Measurements from ENCODE around the gene ARHGDIA.

The ARHGDIA gene

DNA sequence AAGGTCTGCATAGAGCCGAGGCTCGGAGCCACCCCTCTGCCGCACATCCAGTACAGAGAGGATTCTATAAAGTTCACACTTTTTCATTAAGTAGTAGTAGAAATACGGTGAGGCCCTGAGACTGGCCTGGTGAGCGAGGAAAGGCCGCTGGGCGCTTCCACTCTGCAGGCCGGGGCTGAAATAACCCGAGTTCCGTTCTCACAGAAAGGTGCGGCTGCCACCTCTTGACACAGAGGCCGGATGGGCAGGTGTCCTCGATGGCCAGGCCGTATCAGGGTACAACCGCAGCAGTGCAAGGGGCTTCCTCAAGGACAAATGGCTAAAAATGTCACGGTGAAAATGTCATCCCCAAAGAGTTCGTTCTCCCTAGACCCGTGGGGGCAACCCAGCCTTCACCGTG, 40.8 kb upstream of the ARHGDIA start:
- peaks cover 3% of the 10 kb centered on the region; the same call in 1 of the 2 replicates for H3K4me1 ChIP-seq (ENCODE audit: insufficient read depth, low read length)
- H3K9ac ChIP-seq (ENCODE audit: low read depth, low read length), result no peak overlapping the region
- peaks cover 10% of the 10 kb centered on the region for H3K27me3 ChIP-seq (ENCODE audit: insufficient read depth, low read length)
- peak overlapping the region; percentile 41 for H3K4me3 ChIP-seq (ENCODE audit: low read length)
- WGBS, result 92% methylated on average over 19 of the region's 19 CpGs
- no peaks in the 10 kb centered on the region for H3K9me3 ChIP-seq (ENCODE audit: insufficient read depth, low read depth, low read length)
- peaks cover 36% of the 10 kb centered on the region for H3K36me3 ChIP-seq (ENCODE audit: insufficient read depth, low read length)
- peak overlapping the region; percentile 25; the same call in 1 of the 2 replicates for H3K27ac ChIP-seq (ENCODE audit: low read depth, low read length)

- 8% methylated on average over 69 of the region's 84 CpGs for WGBS
- no peaks in the 10 kb centered on the region for H3K4me1 ChIP-seq (ENCODE audit: insufficient read depth, low read length)
- H3K4me3 ChIP-seq (ENCODE audit: low read length), result peak within 1 kb of the TSS; percentile 85
- peaks cover 10% of the 10 kb centered on the region for H3K27me3 ChIP-seq (ENCODE audit: insufficient read depth, low read length)
- H3K36me3 ChIP-seq (ENCODE audit: insufficient read depth, low read length), result peaks cover 36% of the 10 kb centered on the region
- peak within 1 kb of the TSS; percentile 29; the same call in 1 of the 2 replicates for H3K27ac ChIP-seq (ENCODE audit: low read depth, low read length)
- H3K9ac ChIP-seq (ENCODE audit: low read depth, low read length), result peak within 1 kb of the TSS; percentile 73
- no peaks in the 10 kb centered on the region for H3K9me3 ChIP-seq (ENCODE audit: insufficient read depth, low read depth, low read length)
Observed at GRCh38 chr17:81911277-81911961, 40.3 kb upstream of the ARHGDIA start, which contains the start of gene PCYT2. Gene PCYT2, minus strand, starts transcription at chr17:81911399. Its CDS starts 44 bp downstream, at chr17:81911355.

GRCh38 chr17:81910840-81911276, 39.7 kb upstream of the ARHGDIA start:
- Histone ChIP-seq H3K4me1 (ENCODE audit: insufficient read depth, low read length) (no peaks in the 10 kb centered on the region), H3K36me3 (ENCODE audit: insufficient read depth, low read length) (peaks cover 33% of the 10 kb centered on the region), H3K9me3 (ENCODE audit: insufficient read depth, low read depth, low read length) (no peaks in the 10 kb centered on the region), H3K4me3 (ENCODE audit: low read length) (peak overlapping the region; percentile 85), H3K27ac (ENCODE audit: low read depth, low read length) (peak overlapping the region; percentile 29; the same call in 1 of the 2 replicates), H3K27me3 (ENCODE audit: insufficient read depth, low read length) (peaks cover 10% of the 10 kb centered on the region), H3K9ac (ENCODE audit: low read depth, low read length) (peak overlapping the region; percentile 73)
- under 1% methylated on average over 55 of the region's 55 CpGs for WGBS

DNA sequence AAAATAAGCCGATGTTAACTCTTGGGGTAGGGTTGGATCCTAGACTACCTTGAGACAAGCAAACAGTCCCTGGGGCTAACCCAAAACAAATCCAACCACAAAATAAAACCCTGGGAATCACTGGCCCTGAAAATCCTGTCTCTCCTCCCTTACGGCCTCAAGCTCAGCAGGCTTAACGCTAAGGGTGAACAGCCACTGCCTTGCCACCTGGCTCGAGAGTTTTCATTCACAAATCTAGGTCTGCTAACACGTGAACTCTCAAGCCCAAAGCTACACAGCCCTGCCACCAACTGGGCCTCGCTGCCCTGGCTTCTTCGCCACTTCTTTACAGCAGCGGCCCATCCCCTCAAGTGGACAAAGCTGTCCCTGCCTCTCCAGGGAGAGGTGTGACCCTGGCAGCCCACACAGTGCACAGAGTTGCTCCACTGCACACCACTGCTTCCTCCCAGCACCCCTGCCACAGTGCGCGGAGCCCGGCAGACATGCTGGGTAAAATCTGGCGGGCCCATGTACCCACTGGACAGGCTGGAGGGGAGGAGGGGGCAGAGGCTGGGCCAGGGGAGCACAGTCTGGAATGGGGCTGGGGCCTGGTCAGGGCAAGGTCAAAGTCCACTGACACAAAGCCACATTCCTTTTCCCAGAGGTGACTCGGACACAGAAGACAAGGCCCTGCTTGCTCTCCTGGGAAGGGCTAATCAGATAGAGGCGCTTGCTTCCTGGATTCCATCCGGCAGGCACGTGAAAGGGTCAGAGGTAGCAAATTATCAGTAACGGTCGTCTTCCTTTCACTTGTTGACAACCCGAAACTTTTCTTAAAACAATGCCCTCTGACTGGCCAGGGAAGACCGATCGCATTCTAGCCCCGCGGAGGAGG, 39.1 kb upstream of the ARHGDIA start:
- Histone ChIP-seq H3K27me3 (ENCODE audit: insufficient read depth, low read length) (peaks cover 10% of the 10 kb centered on the region), H3K27ac (ENCODE audit: low read depth, low read length) (peak overlapping the region; percentile 29; the same call in 1 of the 2 replicates), H3K9ac (ENCODE audit: low read depth, low read length) (peak overlapping the region; percentile 73), H3K36me3 (ENCODE audit: insufficient read depth, low read length) (peaks cover 28% of the 10 kb centered on the region), H3K4me3 (ENCODE audit: low read length) (peak overlapping the region; percentile 85), H3K4me1 (ENCODE audit: insufficient read depth, low read length) (no peaks in the 10 kb centered on the region), H3K9me3 (ENCODE audit: insufficient read depth, low read depth, low read length) (no peaks in the 10 kb centered on the region)
- 50% methylated on average over 23 of the region's 23 CpGs for WGBS

GRCh38 chr17:81909231-81909630, 38.1 kb upstream of the ARHGDIA start:
- 94% methylated on average over 12 of the region's 12 CpGs for WGBS
- no peaks in the 10 kb centered on the region for H3K4me1 ChIP-seq (ENCODE audit: insufficient read depth, low read length)
- H3K27ac ChIP-seq (ENCODE audit: low read depth, low read length), result no peak overlapping the region
- peaks cover 23% of the 10 kb centered on the region for H3K36me3 ChIP-seq (ENCODE audit: insufficient read depth, low read length)
- H3K27me3 ChIP-seq (ENCODE audit: insufficient read depth, low read length), result peaks cover 10% of the 10 kb centered on the region
- no peak overlapping the region for H3K4me3 ChIP-seq (ENCODE audit: low read length)
- H3K9me3 ChIP-seq (ENCODE audit: insufficient read depth, low read depth, low read length), result no peaks in the 10 kb centered on the region
- no peak overlapping the region for H3K9ac ChIP-seq (ENCODE audit: low read depth, low read length)

DNA sequence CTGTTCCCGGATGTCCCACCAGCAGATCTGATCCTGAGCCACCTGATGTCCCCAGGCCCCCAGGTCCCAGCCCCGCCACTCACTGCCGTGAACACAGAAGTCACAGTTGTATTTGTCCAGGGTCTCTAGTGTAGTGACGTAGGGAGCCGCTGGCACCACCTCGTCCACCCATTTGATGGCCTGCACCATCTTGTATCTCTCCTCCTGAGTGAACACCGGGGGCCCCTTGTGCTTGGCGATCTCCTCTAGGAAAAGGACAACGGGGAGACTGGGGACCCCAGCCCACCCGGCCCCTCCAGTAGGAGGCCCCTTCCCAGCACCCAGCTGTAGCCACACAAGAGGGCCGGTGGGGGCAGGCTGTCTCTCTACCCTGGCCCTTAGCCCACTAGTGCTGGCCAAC, 37.7 kb upstream of the ARHGDIA start:
- no peak overlapping the region for H3K4me3 ChIP-seq (ENCODE audit: low read length)
- H3K27ac ChIP-seq (ENCODE audit: low read depth, low read length), result no peak overlapping the region
- H3K27me3 ChIP-seq (ENCODE audit: insufficient read depth, low read length), result peaks cover 10% of the 10 kb centered on the region
- H3K9me3 ChIP-seq (ENCODE audit: insufficient read depth, low read depth, low read length), result no peaks in the 10 kb centered on the region
- WGBS, result 95% methylated on average over 11 of the region's 11 CpGs
- H3K4me1 ChIP-seq (ENCODE audit: insufficient read depth, low read length), result no peaks in the 10 kb centered on the region
- no peak overlapping the region for H3K9ac ChIP-seq (ENCODE audit: low read depth, low read length)
- peaks cover 19% of the 10 kb centered on the region for H3K36me3 ChIP-seq (ENCODE audit: insufficient read depth, low read length)

DNA sequence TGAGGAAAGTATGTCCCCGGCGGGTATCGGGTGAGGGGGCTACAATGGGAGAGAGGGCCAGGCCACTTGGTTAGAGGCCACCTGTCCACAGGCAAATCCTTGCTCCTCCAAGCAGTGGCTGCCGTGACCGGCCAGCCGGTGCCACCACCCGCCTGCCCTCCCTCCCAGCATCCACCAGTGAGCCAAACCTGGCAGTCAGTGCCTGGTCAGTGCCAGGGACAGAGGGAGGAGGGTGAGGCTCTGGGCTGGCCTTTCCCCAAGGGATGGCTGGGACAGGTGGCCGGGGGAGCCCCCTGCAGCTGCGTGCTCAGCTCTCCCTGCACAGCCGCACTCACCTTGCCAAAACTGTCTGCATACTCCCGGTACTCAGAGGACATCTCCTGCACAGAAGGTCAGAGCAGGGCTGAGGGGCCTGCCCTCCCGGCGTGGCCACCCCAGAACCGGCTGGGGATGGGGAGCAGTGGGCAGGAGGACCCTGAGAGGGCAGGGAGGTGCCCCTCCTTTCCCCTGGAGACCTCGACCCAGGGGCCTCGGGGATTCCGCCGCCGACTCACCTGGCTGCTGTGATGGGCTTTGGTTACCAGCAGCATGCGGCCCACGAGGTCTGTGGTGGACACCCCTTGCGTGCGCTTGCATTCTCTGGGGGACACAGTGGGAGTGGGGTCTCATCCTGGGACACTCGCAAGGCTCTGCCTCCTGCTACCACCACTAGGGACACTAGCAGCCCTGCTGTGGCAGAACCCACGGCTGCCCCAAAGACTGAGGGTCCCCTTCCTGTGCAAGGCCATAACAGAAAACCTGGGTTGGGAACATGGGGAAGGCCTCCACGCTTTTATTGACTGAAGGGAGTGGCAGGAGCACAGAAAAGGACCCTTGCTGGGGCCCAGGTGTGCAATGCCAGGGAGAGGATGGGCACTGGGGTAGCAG, 36.3 kb upstream of the ARHGDIA start:
- Histone ChIP-seq H3K9ac (ENCODE audit: low read depth, low read length) (no peak overlapping the region), H3K27me3 (ENCODE audit: insufficient read depth, low read length) (peaks cover 16% of the 10 kb centered on the region), H3K27ac (ENCODE audit: low read depth, low read length) (no peak overlapping the region), H3K36me3 (ENCODE audit: insufficient read depth, low read length) (0 out of 2 replicates have a peak, but pooled peaks cover 7% of the 10 kb centered on the region), H3K4me3 (ENCODE audit: low read length) (no peak overlapping the region), H3K4me1 (ENCODE audit: insufficient read depth, low read length) (no peaks in the 10 kb centered on the region), H3K9me3 (ENCODE audit: insufficient read depth, low read depth, low read length) (no peaks in the 10 kb centered on the region)
- 94% methylated on average over 26 of the region's 26 CpGs for WGBS

GRCh38 chr17:81906476-81907218, 35.5 kb upstream of the ARHGDIA start:
- Histone ChIP-seq H3K27me3 (ENCODE audit: insufficient read depth, low read length) (peaks cover 25% of the 10 kb centered on the region), H3K27ac (ENCODE audit: low read depth, low read length) (no peak overlapping the region), H3K36me3 (ENCODE audit: insufficient read depth, low read length) (0 out of 2 replicates have a peak, but pooled peaks cover 7% of the 10 kb centered on the region), H3K4me3 (ENCODE audit: low read length) (no peak overlapping the region), H3K9ac (ENCODE audit: low read depth, low read length) (no peak overlapping the region), H3K9me3 (ENCODE audit: insufficient read depth, low read depth, low read length) (no peaks in the 10 kb centered on the region), H3K4me1 (ENCODE audit: insufficient read depth, low read length) (no peaks in the 10 kb centered on the region)
- WGBS, result 91% methylated on average over 15 of the region's 15 CpGs

DNA sequence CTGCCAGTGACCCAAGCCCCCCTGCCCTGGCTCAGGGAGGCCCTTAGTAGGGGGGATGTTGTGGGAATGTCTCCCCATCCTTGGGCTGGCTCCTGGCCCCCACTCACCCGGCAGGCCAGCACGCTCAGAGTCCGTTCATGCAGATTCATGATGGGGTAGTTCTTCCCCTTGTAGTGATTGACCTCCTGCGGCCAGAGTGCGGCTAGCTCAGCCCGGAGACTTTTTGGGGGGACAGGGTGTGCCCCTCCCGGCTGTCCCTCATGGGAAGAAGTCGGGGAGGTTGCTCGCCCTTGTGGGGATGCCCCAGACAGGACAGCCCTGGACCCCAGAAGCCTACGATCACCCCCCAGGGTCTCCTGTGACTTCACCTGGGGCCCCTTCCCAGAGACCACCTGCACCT, 34.9 kb upstream of the ARHGDIA start:
- 0 out of 2 replicates have a peak, but pooled peaks cover 7% of the 10 kb centered on the region for H3K36me3 ChIP-seq (ENCODE audit: insufficient read depth, low read length)
- H3K9ac ChIP-seq (ENCODE audit: low read depth, low read length), result no peak overlapping the region
- H3K4me1 ChIP-seq (ENCODE audit: insufficient read depth, low read length), result no peaks in the 10 kb centered on the region
- no peaks in the 10 kb centered on the region for H3K9me3 ChIP-seq (ENCODE audit: insufficient read depth, low read depth, low read length)
- no peak overlapping the region for H3K4me3 ChIP-seq (ENCODE audit: low read length)
- H3K27ac ChIP-seq (ENCODE audit: low read depth, low read length), result no peak overlapping the region
- WGBS, result 97% methylated on average over 10 of the region's 10 CpGs
- peaks cover 31% of the 10 kb centered on the region for H3K27me3 ChIP-seq (ENCODE audit: insufficient read depth, low read length)

GRCh38 chr17:81905424-81905875, 34.3 kb upstream of the ARHGDIA start:
- H3K9me3 ChIP-seq (ENCODE audit: insufficient read depth, low read depth, low read length), result no peaks in the 10 kb centered on the region
- no peak overlapping the region for H3K27ac ChIP-seq (ENCODE audit: low read depth, low read length)
- H3K27me3 ChIP-seq (ENCODE audit: insufficient read depth, low read length), result peaks cover 32% of the 10 kb centered on the region
- 93% methylated on average over 16 of the region's 16 CpGs for WGBS
- no peak overlapping the region for H3K4me3 ChIP-seq (ENCODE audit: low read length)
- H3K36me3 ChIP-seq (ENCODE audit: insufficient read depth, low read length), result 0 out of 2 replicates have a peak, but pooled peaks cover 7% of the 10 kb centered on the region
- no peaks in the 10 kb centered on the region for H3K4me1 ChIP-seq (ENCODE audit: insufficient read depth, low read length)
- no peak overlapping the region for H3K9ac ChIP-seq (ENCODE audit: low read depth, low read length)
